GM19239 (cell line): ENCODE data around the gene OMA1.

Source experiments
- DNase-seq: peaks from one replicate; pipeline ENCODE4 v3.0.0; 2011; ENCODE audit warnings: low spot score; ENCODE audit not compliant: insufficient read length
- FAIRE-seq: peaks from 2 replicates; lab custom pipeline; 2011; peaks lifted over from hg19 to GRCh38; lab: Jason Lieb, UNC

The OMA1 gene

GRCh38 chr1:58437623-58438022, 108.9 kb downstream of the OMA1 start:
- DNase-seq (no peak), FAIRE-seq (no peak)

GRCh38 chr1:58436615-58437297, 109.8 kb downstream of the OMA1 start:
- DNase-seq: no peak
- no peak for FAIRE-seq

- FAIRE-seq (no peak), DNase-seq (no peak)
Observed at GRCh38 chr1:58435376-58435775, 111.2 kb downstream of the OMA1 start.

- DNase-seq (no peak), FAIRE-seq (no peak)
Observed at GRCh38 chr1:58434607-58435006, 111.9 kb downstream of the OMA1 start.

GRCh38 chr1:58434181-58434580, 112.3 kb downstream of the OMA1 start:
- no peak for DNase-seq
- no peak for FAIRE-seq

GRCh38 chr1:58432851-58433668, 113.5 kb downstream of the OMA1 start:
- DNase-seq: no peak

GRCh38 chr1:58431901-58432620, 114.5 kb downstream of the OMA1 start:
- DNase-seq: no peak
- FAIRE-seq: no peak

More at GRCh38 chr1:58432851-58433668, 113.5 kb downstream of the OMA1 start:
- FAIRE-seq: no peak
